GM18868 (cell line): ENCODE data around the gene LRRC28.

Experiments
- ATAC-seq: cut with Tn5 transposase; IDR thresholded peaks from one replicate; pipeline ENCODE4 v1.9.1; 2021; ENCODE audit warnings: mild to moderate bottlenecking, moderate library complexity; ENCODE audit not compliant: unreplicated experiment

The LRRC28 gene

DNA sequence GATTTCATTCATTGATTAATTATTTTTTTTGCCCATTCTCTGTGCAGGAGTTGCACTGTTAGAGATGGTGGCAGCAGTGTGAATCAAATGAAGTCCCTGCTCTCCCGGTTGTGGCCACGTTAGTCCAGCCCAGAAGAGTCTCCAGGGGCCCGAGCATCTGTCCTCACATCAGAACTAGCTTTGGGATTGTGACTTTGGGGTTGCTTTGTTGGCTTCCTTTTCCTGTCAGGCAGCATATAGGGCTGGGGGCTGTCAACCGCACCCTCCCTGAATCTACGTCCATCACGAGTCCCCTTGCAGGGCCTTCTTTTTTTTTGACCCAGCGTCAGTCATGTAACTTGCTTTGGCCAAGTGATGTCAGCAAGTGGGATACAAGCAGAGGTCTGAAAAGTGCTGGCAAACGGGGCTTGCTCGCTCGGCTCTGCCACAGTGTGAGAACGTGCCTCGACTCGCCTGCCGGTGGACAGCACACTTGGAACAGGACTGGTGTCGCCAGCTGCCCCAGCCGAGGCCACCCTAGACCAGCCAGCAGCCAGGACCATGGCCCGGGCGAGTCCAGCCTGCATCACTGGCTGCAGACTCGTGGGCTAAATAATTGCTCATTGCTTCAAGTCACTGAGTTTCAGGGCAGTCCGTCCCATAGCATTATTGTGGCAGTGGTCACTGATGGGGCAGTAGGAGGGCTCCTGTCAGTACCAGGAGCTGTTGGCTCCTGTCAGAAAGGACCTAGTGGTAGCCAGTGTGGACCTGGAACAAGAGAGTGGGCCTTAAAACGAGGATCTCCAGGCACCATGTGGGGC lies 162.9 kb downstream of the LRRC28 start:
- no peak for ATAC-seq

DNA sequence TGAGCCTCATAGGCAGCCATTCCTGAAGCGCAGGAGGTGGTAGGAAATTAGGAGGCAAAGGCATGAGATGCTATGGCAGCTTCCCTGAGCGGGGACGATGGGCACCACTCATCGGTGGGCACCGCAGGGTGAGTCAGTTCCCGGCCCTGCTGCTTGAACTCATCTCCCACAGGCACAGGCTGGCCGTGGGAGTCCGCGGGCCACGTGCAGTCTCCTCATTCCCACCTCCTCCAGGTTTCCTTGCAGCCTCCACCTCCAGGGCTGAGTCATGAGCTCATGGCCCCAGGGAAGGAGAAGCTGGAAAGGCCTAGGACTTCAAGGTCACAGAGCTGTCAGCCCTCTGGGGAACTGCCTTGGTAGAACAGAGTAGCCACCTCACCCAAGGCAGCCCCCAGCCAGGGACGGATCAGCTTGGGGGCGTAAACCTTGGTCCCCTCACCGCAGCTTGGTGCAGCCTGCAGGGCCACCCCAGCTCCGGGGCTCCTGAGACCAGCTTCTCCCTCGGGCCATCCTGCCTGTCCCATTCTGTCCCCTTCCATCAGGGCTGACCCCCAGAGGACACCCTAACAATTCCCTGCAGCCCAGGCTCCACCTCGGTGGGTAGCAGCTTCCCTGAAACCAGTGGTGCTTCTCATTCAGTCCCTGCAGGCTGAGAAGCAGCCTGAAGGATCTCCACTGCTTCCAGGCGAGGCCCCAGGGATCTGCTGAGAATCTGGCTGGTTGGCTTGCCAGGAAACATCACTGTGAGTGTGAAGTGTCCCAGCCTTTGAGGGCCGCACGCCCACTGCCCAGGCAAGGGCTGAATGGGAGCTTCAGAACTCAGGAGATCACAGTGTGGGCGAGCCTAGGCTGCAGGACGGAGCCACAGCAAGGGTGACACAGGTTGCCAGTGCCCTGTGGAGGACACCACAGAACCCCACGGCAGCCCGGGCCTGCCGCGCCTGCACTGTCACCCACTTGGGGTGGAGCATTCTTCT lies 163.8 kb downstream of the LRRC28 start:
- no peak for ATAC-seq

DNA sequence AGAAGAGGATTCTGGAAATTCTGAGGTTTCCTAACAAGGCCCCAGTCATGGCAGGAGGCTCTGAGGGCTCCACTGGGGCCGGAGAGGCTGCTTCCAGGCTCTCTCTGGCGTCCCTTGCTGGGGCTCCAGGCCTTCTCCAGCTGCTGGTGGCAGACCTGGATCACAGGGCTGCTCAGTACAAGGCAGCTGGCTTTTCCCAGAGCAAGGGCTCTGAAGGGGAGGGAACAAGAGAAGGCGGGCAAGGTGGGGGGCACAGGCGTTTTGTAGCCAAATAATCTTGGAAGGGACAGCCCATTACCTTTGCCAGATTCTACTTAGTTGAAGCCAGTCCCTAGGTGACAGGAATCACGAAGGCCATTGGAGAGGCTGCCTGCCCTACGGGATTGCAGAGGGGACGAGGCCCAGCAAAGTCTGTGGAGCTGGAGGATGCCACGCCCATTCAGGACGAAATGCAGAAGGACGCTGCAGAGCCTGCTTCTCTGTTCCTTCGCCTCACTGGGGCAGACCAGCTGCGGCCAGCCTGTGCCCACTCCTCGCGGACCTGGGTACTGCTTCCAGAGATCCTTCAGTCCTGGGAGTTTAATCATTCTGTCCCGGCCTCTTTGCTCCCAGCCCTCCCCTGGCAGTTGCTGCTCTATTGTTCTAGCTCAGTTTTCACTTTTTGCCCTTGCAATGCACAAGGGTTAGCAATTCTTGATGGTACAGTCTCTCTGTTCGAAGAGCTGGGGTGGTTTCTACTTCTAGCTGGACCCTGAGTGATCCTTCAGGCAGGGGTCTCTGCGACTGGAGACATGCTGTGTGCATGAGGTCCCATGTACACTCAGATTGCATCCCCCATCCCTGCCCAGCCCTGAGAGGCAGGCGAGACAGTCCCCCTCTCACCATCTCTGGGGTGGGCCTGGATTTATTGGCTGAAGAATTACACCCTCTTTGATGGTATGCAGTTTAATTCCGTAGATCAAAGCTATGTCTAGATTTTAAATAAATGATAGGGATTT lies 165.2 kb downstream of the LRRC28 start:
- no peak for ATAC-seq

DNA sequence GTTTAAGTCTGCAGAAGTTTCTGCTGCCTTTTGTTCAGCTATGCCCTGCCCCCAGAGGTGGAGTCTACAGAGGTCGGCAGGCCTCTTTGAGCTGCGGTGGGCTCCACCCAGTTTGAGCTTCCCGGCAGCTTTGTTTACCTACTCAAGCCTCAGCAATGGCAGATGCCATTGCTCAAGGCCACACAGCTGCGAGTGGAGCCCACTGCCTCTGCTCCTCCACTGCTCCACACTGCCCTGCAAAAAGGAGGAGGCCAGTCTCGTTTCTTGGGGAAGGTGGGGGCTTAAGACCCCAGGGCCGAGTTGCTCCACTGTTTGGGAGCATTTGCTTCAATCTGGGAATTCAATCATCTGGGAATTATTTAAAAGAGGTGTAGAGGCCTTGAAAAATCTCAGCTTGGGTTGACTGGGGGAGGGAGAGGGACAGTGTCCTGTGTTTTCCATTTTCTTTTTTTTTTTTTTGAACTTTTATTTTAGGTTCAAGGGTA lies 169.9 kb downstream of the LRRC28 start:
- ATAC-seq: no peak

GRCh38 chr15:99421758-99422157 lies 170.5 kb downstream of the LRRC28 start:
- ATAC-seq: no peak

GRCh38 chr15:99423186-99424130 lies 172.2 kb downstream of the LRRC28 start:
- no peak for ATAC-seq

DNA sequence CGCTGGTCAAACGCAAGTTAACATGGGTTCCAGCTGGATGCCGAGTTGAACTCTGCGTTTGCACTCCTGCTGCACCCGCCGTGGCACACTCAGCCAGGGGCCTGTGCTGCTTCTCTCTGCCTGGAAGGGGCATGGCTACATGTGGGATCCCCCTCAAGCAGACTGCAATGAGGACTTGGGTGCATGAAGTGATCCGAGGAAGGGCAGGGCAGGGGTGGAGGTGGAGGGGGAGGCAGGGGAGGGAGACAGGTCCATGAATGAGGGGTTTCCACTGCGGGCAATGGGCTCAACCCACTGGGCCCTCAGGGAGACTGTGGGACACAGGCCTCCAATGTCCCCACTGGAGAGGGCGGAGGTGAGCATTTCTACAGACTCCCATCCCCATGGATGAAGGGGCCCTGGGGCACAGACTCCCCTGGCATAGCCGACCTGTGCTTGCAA lies 172.9 kb downstream of the LRRC28 start:
- ATAC-seq: no peak

DNA sequence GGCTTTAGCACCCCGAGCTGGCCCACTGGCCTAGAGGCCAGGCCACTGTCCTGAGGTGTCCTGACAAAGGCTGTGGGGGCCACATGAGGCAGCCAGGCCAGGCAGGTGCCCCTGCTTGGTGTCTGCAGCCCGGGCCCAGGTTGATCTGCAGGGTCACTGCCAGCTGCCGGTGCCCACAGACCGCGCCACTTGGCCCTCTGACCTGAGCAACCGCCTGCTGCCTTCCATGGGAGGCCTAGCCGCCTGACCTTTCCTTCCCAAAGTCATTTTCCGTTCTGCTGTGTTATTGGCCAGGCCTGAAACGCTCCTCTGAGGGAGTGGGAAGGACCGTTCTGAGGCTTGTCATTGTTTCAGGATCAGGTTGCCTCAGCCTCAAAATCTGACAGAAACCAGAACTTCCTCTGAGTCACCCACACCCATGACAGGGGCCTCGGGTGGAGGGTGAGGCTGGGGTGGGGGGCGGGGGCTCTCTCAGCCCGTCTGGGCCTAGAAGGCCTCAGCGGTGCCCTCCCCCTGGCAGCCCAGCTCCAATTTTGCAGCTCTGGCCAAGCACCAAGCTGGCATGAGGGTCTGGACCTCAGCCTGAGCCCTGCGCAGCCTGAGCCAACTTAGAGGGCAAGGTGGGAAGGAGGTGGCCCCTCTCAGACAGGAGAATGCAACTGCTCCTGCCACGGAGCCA lies 173.8 kb downstream of the LRRC28 start:
- peak; percentile 83 for ATAC-seq

DNA sequence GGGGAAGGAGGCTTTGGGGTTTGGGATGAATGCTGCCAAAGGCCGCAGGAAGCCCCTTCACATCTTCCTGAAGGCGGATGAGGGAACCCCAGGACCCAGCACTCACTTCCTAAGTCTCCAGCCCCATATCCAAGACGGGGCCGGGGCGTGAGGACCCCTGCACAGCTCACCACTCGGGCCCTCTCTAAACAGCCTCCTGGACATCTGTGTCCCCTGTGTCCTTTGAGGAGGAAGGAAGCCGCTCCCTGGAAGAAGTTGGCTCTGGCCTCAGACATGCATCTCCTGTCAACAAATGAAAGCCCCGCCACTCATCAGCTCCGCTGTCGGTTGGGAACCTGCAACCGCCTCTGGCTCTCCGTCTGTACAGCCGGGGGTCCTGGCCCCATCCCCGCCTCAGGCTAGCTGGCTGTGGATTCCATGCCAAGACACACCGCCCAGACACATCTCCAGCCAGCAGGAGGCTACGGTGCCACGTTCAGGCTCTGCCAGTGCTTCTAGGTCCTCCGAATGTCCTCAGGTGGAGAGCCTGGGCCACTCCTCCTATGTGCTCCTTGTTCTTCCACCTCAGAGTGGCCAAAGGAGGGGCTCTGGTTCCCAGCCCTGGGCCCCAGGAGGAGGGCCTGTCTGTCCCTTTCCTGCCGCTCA lies 174.5 kb downstream of the LRRC28 start:
- ATAC-seq: no peak

DNA sequence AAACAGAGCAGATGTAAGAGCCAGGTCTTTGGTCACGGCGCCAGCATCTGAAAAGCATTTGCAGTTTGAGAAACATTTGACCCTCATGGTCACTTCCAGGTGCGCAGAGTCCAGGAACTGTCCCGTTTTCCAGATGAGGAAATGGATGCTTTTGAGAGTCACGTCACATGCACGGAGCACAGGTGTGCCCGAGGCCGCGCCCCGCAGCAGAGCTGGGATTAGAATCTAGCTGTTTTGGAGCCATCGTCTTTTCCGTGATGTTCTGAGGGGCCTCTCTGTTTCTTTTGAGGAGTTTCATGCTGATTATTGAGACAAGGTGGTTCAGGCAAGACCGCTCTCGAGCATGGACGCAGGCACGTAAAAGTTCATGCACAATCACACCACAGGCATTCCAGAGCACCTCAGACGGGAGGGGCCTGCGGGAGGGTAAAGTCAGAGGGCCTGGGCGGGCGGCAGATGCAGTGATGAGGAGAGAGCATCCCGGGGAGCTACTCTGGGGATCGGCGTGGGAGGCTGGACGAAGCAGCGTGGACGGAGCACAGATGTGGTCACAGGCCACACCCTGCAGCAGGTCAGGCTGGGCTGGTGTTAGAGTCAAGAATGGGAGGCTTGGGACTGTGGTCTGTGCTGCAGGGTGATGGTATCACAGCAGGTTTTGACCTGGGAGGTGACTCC lies 175.3 kb downstream of the LRRC28 start:
- ATAC-seq: no peak

GRCh38 chr15:99427210-99427609 lies 175.9 kb downstream of the LRRC28 start:
- ATAC-seq: no peak

- no peak for ATAC-seq
These were observed 176.5 kb downstream of the LRRC28 start for GRCh38 chr15:99427668-99428361.

DNA sequence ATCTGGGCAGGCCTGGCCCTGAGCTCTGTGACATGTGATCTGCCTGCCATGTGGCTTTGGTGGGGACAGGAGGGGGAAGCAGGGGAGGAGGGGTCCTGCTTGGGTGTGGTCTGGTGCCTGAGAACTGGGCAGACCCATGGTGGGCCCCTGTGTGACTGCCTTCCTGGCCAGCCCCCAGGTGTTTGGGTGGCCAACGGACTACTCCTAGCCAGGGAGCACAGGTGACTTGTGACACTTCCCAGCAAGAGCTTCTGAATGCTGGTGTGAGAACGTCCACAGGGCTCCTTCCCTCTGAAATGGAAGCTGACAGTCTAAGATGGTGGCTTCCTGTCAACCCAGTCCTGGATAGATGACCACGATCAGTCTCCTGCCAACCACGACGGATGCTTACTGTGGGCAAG lies 178.4 kb downstream of the LRRC28 start:
- no peak for ATAC-seq

- no peak for ATAC-seq
These were observed 179.7 kb downstream of the LRRC28 start for GRCh38 chr15:99430881-99431401.

GRCh38 chr15:99431661-99432091 lies 180.4 kb downstream of the LRRC28 start:
- no peak for ATAC-seq

GRCh38 chr15:99432271-99433025 lies 181.2 kb downstream of the LRRC28 start:
- ATAC-seq: no peak
